HCT116 (cell line): ENCODE data around the gene AGPS. TPM values are rescaled to one million over a fixed set of nuclear protein-coding genes. Genes with fewer than 3 reads are reported as not detected.

ENCODE experiments used
- ATAC-seq: fragments of 200-7000 bp; cut with Tn5 transposase; 2 replicates; pipeline ENCODE4 v1.9.1; 2020; ENCODE audit warnings: mild to moderate bottlenecking, moderate library complexity
- BruUV-seq: library from RNA; stranded (reverse); fragments of 400-500 nt; replicated peaks from 2 replicates; lab custom pipeline; 2021; lab: Mats Ljungman, UMichigan
- CTCF ChIA-PET: fragments of 300-600 bp; sonication (Branson Sonifier 250); formaldehyde crosslinking; loops from one replicate; lab custom pipeline; 2021; ENCODE audit warnings: antibody characterized with exemption; lab: Charles Lee
- POLR2A ChIA-PET: fragments of 300-600, 350-600 bp; sonication (Branson Sonifier 250); formaldehyde crosslinking; loops from one replicate; lab custom pipeline; 2021; ENCODE audit warnings: antibody characterized with exemption; lab: Charles Lee
- RAD21 ChIA-PET, 2 experiments: fragments of 300-600 bp; sonication (Branson Sonifier 250); formaldehyde crosslinking; loops; one replicate each; lab custom pipeline; 2023; ENCODE audit warnings: low total read pairs in 2 of 2; ENCODE audit not compliant: uncharacterized antibody in 2 of 2, unreplicated experiment in 2 of 2, low non-redundant PET in 1 of 2; lab: Charles Lee
- DNase-seq: peaks from one replicate; pipeline ENCODE4 v3.0.0-alpha.2; 2010; ENCODE audit warnings: low read depth, low spot score
- H2AFZ ChIP-seq: fragments of 200-600 bp; shearing (Covaris generic), sonication (generic); 2 replicates; pipeline ENCODE4 v1.6.1; 2017; ENCODE audit warnings: low read depth, mixed run types, mixed read lengths, antibody characterized with exemption, low read length; ENCODE audit not compliant: poor library complexity, severe bottlenecking
- H3K27ac ChIP-seq: 2 replicates; pipeline ENCODE4 v1.5.1; 2012; ENCODE audit warnings: low read depth, low read length
- H3K27me3 ChIP-seq: fragments of 200-600 bp; sonication (generic); 2 replicates; pipeline ENCODE4 v1.6.1; 2016; ENCODE audit warnings: mixed run types, low read length, mixed read lengths; ENCODE audit not compliant: insufficient read depth
- H3K36me3 ChIP-seq, 2 experiments: fragments of 200-500 bp in 1 of 2; fragments of 200-600 bp in 1 of 2; sonication (Bioruptor generic) in 1 of 2; sonication (generic) in 1 of 2; 2 replicates each; pipeline versions ENCODE4 v1.5.1 to v1.6.1; 2014 to 2016; ENCODE audit warnings: low read length in 2 of 2, inconsistent platforms in 1 of 2, mixed read lengths in 1 of 2, mixed run types in 1 of 2; ENCODE audit not compliant: insufficient read depth in 2 of 2, control insufficient read depth in 1 of 2
- H3K4me1 ChIP-seq, 2 experiments: fragments of 200-600 bp in 1 of 2; sonication (generic) in 1 of 2; 2 replicates each; pipeline versions ENCODE4 v1.5.1 to v1.6.1; 2012 to 2017; ENCODE audit warnings: low read length in 2 of 2, inconsistent platforms in 1 of 2, mild to moderate bottlenecking in 1 of 2, mixed read lengths in 1 of 2, mixed run types in 1 of 2, moderate library complexity in 1 of 2; ENCODE audit not compliant: insufficient read depth in 2 of 2, control insufficient read depth in 1 of 2
- H3K4me2 ChIP-seq: fragments of 200-600 bp; sonication (generic); 2 replicates; pipeline ENCODE4 v1.6.1; 2017; ENCODE audit warnings: mixed run types, low read length, mixed read lengths
- H3K4me3 ChIP-seq, 2 experiments: fragments of 200-600 bp in 1 of 2; sonication (generic) in 1 of 2; replicated peaks in 1 of 2; 2 replicates each; pipeline ENCODE4 v1.5.1; 2011 to 2016; ENCODE audit warnings: low read length in 2 of 2, control low read depth in 1 of 2, low read depth in 1 of 2, mild to moderate bottlenecking in 1 of 2, mixed read lengths in 1 of 2, mixed run types in 1 of 2
- H3K79me2 ChIP-seq: fragments of 200-600 bp; sonication (generic); 2 replicates; pipeline ENCODE4 v1.6.1; 2017; ENCODE audit warnings: mild to moderate bottlenecking, mixed run types, low read length, moderate library complexity, mixed read lengths; ENCODE audit not compliant: insufficient read depth
- H3K9ac ChIP-seq: fragments of 200-600 bp; sonication (generic); 2 replicates; pipeline ENCODE4 v1.6.1; 2016; ENCODE audit warnings: low read length, mixed read lengths
- H3K9me2 ChIP-seq: fragments of 200-600 bp; sonication (generic), shearing (Covaris generic); 2 replicates; pipeline ENCODE4 v1.6.1; 2017; ENCODE audit warnings: mixed run types, mild to moderate bottlenecking, moderate library complexity; ENCODE audit not compliant: insufficient read depth
- H3K9me3 ChIP-seq, 2 experiments: fragments of 200-500 bp in 1 of 2; fragments of 200-600 bp in 1 of 2; sonication (Bioruptor generic) in 1 of 2; sonication (generic) in 1 of 2; 2 replicates each; pipeline ENCODE4 v1.6.1; 2014 to 2017; ENCODE audit warnings: low read length in 2 of 2, mixed read lengths in 2 of 2, inconsistent platforms in 1 of 2, low read depth in 1 of 2, mild to moderate bottlenecking in 1 of 2, mixed run types in 1 of 2, moderate library complexity in 1 of 2; ENCODE audit not compliant: control insufficient read depth in 1 of 2, insufficient read depth in 1 of 2
- H4K20me1 ChIP-seq: fragments of 200-600 bp; sonication (generic), shearing (Covaris generic); 2 replicates; pipeline ENCODE4 v1.6.1; 2017; ENCODE audit warnings: mixed run types, mild to moderate bottlenecking, moderate library complexity; ENCODE audit not compliant: insufficient read depth
- CEBPB ChIP-seq: IDR thresholded peaks from 2 replicates; pipeline ENCODE4 v1.6.1; 2012; ENCODE audit warnings: low read depth
- CTCF ChIP-seq, 3 experiments: fragments of 200-600 bp in 1 of 3; sonication (generic) in 1 of 3; IDR thresholded peaks in 2 of 3; conservative IDR thresholded peaks in 1 of 3; 2 replicates each; pipeline ENCODE4 v1.5.1; 2012 to 2017; ENCODE audit warnings: low read depth in 2 of 3, low read length in 2 of 3, antibody characterized with exemption in 1 of 3, borderline replicate concordance in 1 of 3, control low read depth in 1 of 3, mild to moderate bottlenecking in 1 of 3, mixed read lengths in 1 of 3, mixed run types in 1 of 3, moderate library complexity in 1 of 3; ENCODE audit not compliant: insufficient read depth in 1 of 3
- EGR1 ChIP-seq: IDR thresholded peaks from 2 replicates; pipeline ENCODE4 v1.6.1; 2012; ENCODE audit warnings: low read depth
- FOSL1 ChIP-seq: IDR thresholded peaks from 2 replicates; pipeline ENCODE4 v1.6.1; 2012; ENCODE audit warnings: low read depth
- RAD21 ChIP-seq: IDR thresholded peaks from 2 replicates; pipeline ENCODE4 v1.6.1; 2012; ENCODE audit warnings: low read depth, mild to moderate bottlenecking
- SIN3A ChIP-seq: IDR thresholded peaks from 2 replicates; pipeline ENCODE4 v1.6.1; 2012; ENCODE audit warnings: low read depth
- SP1 ChIP-seq: IDR thresholded peaks from 2 replicates; pipeline ENCODE4 v1.6.1; 2012; ENCODE audit warnings: low read depth
- TCF7L2 ChIP-seq: IDR thresholded peaks from 2 replicates; pipeline ENCODE4 v1.7.0; 2011; ENCODE audit warnings: borderline replicate concordance, inconsistent platforms; ENCODE audit not compliant: insufficient read depth, insufficient read length; ENCODE audit errors: extremely low read depth
- YY1 ChIP-seq: IDR thresholded peaks from 2 replicates; pipeline ENCODE4 v1.6.1; 2011; ENCODE audit warnings: low read length, low read depth, moderate library complexity, mild to moderate bottlenecking; ENCODE audit not compliant: insufficient replicate concordance; ENCODE audit errors: extremely low read depth
- ZBTB33 ChIP-seq: IDR thresholded peaks from 2 replicates; pipeline ENCODE4 v1.6.1; 2011; ENCODE audit warnings: mild to moderate bottlenecking, low read length, moderate library complexity; ENCODE audit not compliant: insufficient replicate concordance; ENCODE audit errors: extremely low read depth
- ZFX ChIP-seq: fragments of 450-650 bp; IDR thresholded peaks from 2 replicates; pipeline ENCODE4 v1.6.1; 2017
- intact Hi-C: fragments of 100-400 bp; cut with micrococcal nuclease; formaldehyde crosslinking; loops from 2 replicates; pipeline ENCODE4 v1.10.0; 2022
- total RNA-seq: library from RNA; stranded (reverse); gene quantifications from one replicate; pipeline ENCODE4 v1.2.1, GENCODE V29; 2021; ENCODE audit not compliant: unreplicated experiment
- TF ChIP-seq, protein P1 (sequence below): IDR thresholded peaks from 2 replicates; pipeline ENCODE4 v1.6.1; 2012

AGPS gene
- total RNA-seq, 1 experiment from 2014 or later, result 66.6 TPM

GRCh38 chr2:177347570-177347969 lies 45.0 kb upstream of the AGPS start:
- H3K4me1 ChIP-seq, result no peaks in the 10 kb centered on the region
- intact Hi-C loops, result no loop called here

DNA sequence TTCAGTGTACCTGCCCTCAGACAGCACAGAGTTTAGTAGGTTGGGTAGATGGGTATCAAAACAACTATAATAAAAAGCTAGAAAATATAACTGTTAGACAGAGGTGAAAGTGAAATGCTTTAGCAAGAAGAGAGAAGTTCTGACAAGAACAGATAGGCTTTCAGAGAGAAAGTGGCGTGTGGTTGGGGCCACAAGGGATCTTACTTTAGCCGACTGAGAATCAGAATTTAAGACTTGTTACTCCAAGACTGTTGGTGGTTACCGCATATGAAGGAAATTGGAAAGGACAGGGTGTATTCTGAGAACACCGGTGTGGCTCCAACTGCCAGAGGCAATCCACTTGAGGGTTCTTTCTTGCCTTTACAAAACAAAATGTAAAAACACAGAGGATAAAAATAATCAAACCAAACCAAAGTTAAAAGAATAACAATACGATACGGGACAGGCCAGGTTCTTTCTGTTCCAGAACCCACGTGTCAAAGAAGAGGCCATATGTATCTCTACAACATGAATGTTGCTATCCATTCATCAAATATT lies 44.4 kb upstream of the AGPS start:
- no TSS peak for BruUV-seq
- Histone ChIP-seq H3K9ac (no peak overlapping the region), H3K9me3 (no peaks in the 10 kb centered on the region), H3K4me2 (no peak overlapping the region), H3K79me2 (no peaks in the 10 kb centered on the region), H2AFZ (no peak overlapping the region), H3K4me1 (no peaks in the 10 kb centered on the region), H3K4me3 (no peak overlapping the region), H3K27ac (no peak overlapping the region), H4K20me1 (no peaks in the 10 kb centered on the region), H3K36me3 (no peaks in the 10 kb centered on the region), H3K9me2 (no peaks in the 10 kb centered on the region), H3K27me3 (no peaks in the 10 kb centered on the region)
- ATAC-seq, result no peak
- intact Hi-C loops, result no loop called here
- no peak for DNase-seq
- CTCF ChIA-PET, result no interaction called here
- TF ChIP-seq RAD21 (no peak), TCF7L2 (no peak), CEBPB (no peak), EGR1 (no peak), CTCF (IDR thresholded peaks at IDR 0.05 in 2 of 3, conservative IDR thresholded peaks at IDR 0.05 in 1 of 3; ENCODE audit: borderline replicate concordance in 1 of 3, insufficient read depth in 1 of 3, low read depth in 2 of 3, low read length in 2 of 3) (no peak), YY1 (no peak), SIN3A (no peak)
- TF ChIP-seq, protein P1, sequence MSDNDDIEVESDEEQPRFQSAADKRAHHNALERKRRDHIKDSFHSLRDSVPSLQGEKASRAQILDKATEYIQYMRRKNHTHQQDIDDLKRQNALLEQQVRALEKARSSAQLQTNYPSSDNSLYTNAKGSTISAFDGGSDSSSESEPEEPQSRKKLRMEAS, result no peak
- RAD21 ChIA-PET, result no interaction called here
- POLR2A ChIA-PET, result no interaction called here

More at GRCh38 chr2:177347570-177347969, 45.0 kb upstream of the AGPS start:
- Histone ChIP-seq H3K4me3 (no peak overlapping the region), H3K9me3 (no peaks in the 10 kb centered on the region), H2AFZ (no peak overlapping the region), H3K36me3 (no peaks in the 10 kb centered on the region), H3K79me2 (no peaks in the 10 kb centered on the region), H3K9ac (no peak overlapping the region), H3K4me2 (no peak overlapping the region), H3K27ac (no peak overlapping the region), H3K27me3 (no peaks in the 10 kb centered on the region), H4K20me1 (no peaks in the 10 kb centered on the region), H3K9me2 (no peaks in the 10 kb centered on the region)
- ATAC-seq (no peak), DNase-seq (no peak)
- ChIA-PET POLR2A (no interaction called here), CTCF (no interaction called here), RAD21 (no interaction called here)
- TF ChIP-seq SP1, result no peak
- TF ChIP-seq ZFX, result no peak
- no peak for TF ChIP-seq ZBTB33
- no peak for TF ChIP-seq FOSL1
- BruUV-seq, result no TSS peak
